ENCODE results near the gene PRRC2B.

GRCh38 chr9:131448818-131449217 is 54.9 kb downstream of the PRRC2B start:
- TF ChIP-seq CTCF (IDR thresholded peaks at IDR 0.05; ENCODE audit: low read depth, low read length, missing input control) (no peak), JUND (IDR thresholded peaks at IDR 0.05) (no peak), GABPA (IDR thresholded peaks at IDR 0.05 in 1 of 2, conservative IDR thresholded peaks at IDR 0.05 in 1 of 2) (no peak), TAF1 (conservative IDR thresholded peaks at IDR 0.05) (no peak), SP1 (IDR thresholded peaks at IDR 0.05) (no peak), MAX (IDR thresholded peaks at IDR 0.05) (no peak), ATF3 (IDR thresholded peaks at IDR 0.05) (no peak)

Measured in liver (tissue), 3 donors.